Islet of Langerhans (tissue), 1 donor: Measurements from ENCODE around the gene HIPK1.
"Not testable (repeated sequence)": the region's sequence is repeated elsewhere in the genome, so short reads cannot be mapped to it uniquely, and the experiment has no call there.

Source experiments
- FAIRE-seq: peaks from one replicate; lab custom pipeline; 2011; peaks lifted over from hg19 to GRCh38; lab: Jason Lieb, UNC

HIPK1 gene

GRCh38 chr1:114011796-114012195 is 82.7 kb downstream of the HIPK1 start:
- FAIRE-seq: no peak

GRCh38 chr1:114015075-114015474 is 86.0 kb downstream of the HIPK1 start:
- FAIRE-seq: no peak

- not testable (repeated sequence) for FAIRE-seq
Observed at GRCh38 chr1:114019724-114020123, 90.6 kb downstream of the HIPK1 start.

DNA sequence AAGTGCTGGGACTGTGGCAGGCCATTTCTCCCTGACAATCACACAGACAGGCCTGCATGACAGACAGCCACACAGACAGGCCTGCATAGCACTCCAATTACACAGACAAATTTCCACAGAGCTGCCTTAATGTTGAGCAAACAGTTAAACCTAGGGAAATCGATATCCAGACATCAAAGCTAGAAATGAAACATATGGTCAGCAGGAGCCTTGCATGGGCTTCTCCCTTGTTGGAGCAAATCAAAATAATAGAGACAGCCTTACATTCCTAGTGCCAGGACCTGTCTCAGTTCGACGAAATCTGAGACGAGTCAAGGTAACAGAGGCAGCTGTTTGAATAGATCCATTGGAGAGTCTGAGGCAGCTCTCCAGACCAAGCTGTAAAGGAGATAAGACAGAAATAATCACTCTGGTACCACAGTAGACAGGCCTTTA is 92.6 kb downstream of the HIPK1 start:
- FAIRE-seq: no peak

DNA sequence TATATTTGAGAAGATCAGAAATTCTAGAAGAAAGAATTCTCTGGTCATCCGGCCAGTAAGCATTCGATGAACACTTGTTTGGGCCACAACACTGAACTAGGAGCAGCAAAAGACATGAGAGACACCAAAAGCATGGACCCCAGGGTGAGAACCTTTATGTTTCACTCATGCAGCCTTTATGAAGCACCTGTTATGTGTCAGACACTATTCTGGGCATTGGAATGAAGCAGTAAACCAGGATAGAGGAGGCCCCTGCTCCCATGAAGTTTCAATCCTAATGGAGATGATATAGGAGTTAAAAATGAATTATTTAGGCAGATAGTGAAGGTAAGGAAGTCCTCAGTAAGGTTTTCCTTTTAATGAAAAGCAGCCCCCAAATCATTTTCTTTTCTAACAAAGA is 93.8 kb downstream of the HIPK1 start:
- FAIRE-seq: no peak

DNA sequence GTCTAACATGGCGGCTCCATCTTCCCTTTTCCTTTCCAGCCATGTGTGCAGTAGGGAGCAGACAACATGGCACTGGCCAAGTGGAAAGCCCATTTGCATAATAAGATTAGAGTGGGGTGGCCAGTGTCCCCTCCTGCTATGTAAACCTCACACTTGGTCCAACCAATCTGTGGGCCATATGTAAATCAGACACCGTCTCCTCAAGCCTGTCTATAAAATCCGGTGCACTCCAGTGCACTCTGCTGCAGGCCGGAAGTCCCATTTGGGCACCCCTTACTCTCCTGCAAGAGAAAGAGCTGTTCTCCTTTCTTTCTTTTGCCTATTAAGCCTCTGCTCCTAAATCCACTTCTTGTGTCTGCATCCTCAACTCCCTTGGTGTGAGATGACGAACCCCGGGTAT is 94.3 kb downstream of the HIPK1 start:
- no peak for FAIRE-seq

- no peak for FAIRE-seq
Observed at GRCh38 chr1:114024049-114024448, 94.9 kb downstream of the HIPK1 start.

DNA sequence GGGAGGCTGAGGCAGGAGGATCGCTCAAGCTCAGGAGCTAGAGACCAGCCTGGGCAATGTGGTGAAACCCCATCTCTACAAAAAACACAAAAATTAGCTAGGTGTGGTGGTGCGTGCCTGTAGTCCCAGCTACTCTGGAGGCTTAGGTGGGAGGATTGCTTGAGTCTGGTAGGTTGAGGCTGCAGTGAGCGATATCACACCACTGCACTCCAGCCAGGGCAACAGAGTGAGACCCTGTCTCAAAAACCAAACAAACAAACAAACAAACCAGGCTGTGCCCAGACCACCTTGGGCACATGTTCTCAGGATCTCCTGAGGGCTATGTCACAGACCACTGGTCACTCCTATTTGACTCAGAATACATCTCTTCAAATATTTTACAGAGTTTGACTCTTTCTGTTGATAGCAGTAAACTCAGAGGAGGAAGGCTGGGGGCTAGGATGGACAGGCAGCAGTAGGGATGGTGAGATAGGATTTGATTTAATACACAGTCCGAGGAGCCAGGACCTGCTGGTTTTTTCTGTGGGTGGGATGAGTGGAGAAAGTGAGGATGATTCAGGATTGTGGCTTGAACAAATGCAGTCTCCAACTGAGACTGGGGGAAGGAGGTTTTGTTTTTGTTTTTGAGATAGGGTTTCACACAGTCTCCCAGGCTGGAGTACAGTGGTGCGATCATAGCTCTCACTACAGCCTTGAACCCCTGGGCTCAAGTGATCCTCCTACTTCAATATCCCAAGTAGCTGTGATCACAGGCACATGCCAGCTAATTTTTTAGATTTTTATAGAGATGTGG is 96.7 kb downstream of the HIPK1 start:
- FAIRE-seq: no peak

GRCh38 chr1:114026797-114027196 is 97.7 kb downstream of the HIPK1 start:
- no peak for FAIRE-seq
